PC-3 (cell line): ENCODE data around the gene OMG.

Experiments
- EZH2 ChIP-seq: fragments of 300-600 bp; sonication (generic); IDR thresholded peaks from one replicate; pipeline ENCODE4 v1.6.1; 2017; ENCODE audit warnings: antibody characterized with exemption, mild to moderate bottlenecking, low read length; ENCODE audit not compliant: unreplicated experiment
- EZH2phosphoT487 ChIP-seq: fragments of 300-600 bp; sonication (generic); IDR thresholded peaks from 2 replicates; pipeline ENCODE4 v1.6.1; 2018; ENCODE audit warnings: mild to moderate bottlenecking, antibody characterized with exemption, low read length, borderline replicate concordance
- TF ChIP-seq, protein P1 (sequence below): fragments of 300-600 bp; sonication (generic); conservative IDR thresholded peaks from 2 replicates; pipeline ENCODE4 v1.5.1; 2017; ENCODE audit warnings: antibody characterized with exemption, low read depth, mild to moderate bottlenecking, low read length

- TF ChIP-seq, protein P1, sequence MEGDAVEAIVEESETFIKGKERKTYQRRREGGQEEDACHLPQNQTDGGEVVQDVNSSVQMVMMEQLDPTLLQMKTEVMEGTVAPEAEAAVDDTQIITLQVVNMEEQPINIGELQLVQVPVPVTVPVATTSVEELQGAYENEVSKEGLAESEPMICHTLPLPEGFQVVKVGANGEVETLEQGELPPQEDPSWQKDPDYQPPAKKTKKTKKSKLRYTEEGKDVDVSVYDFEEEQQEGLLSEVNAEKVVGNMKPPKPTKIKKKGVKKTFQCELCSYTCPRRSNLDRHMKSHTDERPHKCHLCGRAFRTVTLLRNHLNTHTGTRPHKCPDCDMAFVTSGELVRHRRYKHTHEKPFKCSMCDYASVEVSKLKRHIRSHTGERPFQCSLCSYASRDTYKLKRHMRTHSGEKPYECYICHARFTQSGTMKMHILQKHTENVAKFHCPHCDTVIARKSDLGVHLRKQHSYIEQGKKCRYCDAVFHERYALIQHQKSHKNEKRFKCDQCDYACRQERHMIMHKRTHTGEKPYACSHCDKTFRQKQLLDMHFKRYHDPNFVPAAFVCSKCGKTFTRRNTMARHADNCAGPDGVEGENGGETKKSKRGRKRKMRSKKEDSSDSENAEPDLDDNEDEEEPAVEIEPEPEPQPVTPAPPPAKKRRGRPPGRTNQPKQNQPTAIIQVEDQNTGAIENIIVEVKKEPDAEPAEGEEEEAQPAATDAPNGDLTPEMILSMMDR = no peak
- no peak for TF ChIP-seq EZH2
- TF ChIP-seq EZH2phosphoT487 = no peak
Observed at GRCh38 chr17:31318851-31319661, 22.0 kb upstream of the OMG start.
